ENCODE data around the gene CCDC110. TPM values are rescaled to one million over a fixed set of nuclear protein-coding genes. Genes with fewer than 3 reads are reported as not detected.
A peak's percentile ranks its signal among the peaks of the same experiment; 100 is the strongest.

CCDC110 gene
- total and polyA plus RNA-seq, 2 of the 13 experiments (the other 11 are each of a cell fraction or from before 2014, with no cell fraction given), result not detected

GRCh38 chr4:185395956-185396723 is 75.4 kb downstream of the CCDC110 start (continued):
- TF ChIP-seq, protein P1, sequence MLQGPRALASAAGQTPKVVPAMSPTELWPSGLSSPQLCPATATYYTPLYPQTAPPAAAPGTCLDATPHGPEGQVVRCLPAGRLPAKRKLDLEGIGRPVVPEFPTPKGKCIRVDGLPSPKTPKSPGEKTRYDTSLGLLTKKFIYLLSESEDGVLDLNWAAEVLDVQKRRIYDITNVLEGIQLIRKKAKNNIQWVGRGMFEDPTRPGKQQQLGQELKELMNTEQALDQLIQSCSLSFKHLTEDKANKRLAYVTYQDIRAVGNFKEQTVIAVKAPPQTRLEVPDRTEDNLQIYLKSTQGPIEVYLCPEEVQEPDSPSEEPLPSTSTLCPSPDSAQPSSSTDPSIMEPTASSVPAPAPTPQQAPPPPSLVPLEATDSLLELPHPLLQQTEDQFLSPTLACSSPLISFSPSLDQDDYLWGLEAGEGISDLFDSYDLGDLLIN (CRISPR knock-in tag; IDR thresholded peaks at IDR 0.05; ENCODE audit: borderline replicate concordance), result no peak; the same call in 1 of the 2 replicates
- peak; percentile 99 for TF ChIP-seq ATF7-NPFF (CRISPR knock-in tag; IDR thresholded peaks at IDR 0.05; ENCODE audit: low read depth)
- peak; percentile 100 for TF ChIP-seq ZNF749 (CRISPR knock-in tag; IDR thresholded peaks at IDR 0.05; ENCODE audit: borderline replicate concordance)
- TF ChIP-seq MAX (IDR thresholded peaks at IDR 0.05), result peak; percentile 100
- TF ChIP-seq STAT6 (CRISPR knock-in tag; IDR thresholded peaks at IDR 0.05; ENCODE audit: borderline replicate concordance), result peak; percentile 79; the same call in 1 of the 2 replicates
- TF ChIP-seq SPEN (CRISPR knock-in tag; IDR thresholded peaks at IDR 0.05; ENCODE audit: low read depth), result peak; percentile 61; the same call in 1 of the 2 replicates
- TF ChIP-seq, protein P2, sequence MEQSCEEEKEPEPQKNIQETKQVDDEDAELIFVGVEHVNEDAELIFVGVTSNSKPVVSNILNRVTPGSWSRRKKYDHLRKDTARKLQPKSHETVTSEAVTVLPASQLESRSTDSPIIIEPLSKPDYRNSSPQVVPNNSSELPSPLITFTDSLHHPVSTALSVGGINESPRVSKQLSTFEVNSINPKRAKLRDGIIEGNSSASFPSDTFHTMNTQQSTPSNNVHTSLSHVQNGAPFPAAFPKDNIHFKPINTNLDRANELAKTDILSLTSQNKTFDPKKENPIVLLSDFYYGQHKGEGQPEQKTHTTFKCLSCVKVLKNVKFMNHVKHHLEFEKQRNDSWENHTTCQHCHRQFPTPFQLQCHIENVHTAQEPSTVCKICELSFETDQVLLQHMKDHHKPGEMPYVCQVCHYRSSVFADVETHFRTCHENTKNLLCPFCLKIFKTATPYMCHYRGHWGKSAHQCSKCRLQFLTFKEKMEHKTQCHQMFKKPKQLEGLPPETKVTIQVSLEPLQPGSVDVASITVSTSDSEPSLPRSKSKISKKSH (CRISPR knock-in tag; IDR thresholded peaks at IDR 0.05; ENCODE audit: borderline replicate concordance), result peak; percentile 98
- TF ChIP-seq ZMAT5 (CRISPR knock-in tag; IDR thresholded peaks at IDR 0.05; ENCODE audit: borderline replicate concordance, low read depth), result no peak
- TF ChIP-seq KDM6A (CRISPR knock-in tag; IDR thresholded peaks at IDR 0.05; ENCODE audit: low read depth), result 0 out of 2 replicates have a peak, but pooled peaks have one; percentile 11
- peak; percentile 88; the same call in 1 of the 2 replicates for TF ChIP-seq ZNF17 (CRISPR knock-in tag; IDR thresholded peaks at IDR 0.05)
- TF ChIP-seq, protein P3, sequence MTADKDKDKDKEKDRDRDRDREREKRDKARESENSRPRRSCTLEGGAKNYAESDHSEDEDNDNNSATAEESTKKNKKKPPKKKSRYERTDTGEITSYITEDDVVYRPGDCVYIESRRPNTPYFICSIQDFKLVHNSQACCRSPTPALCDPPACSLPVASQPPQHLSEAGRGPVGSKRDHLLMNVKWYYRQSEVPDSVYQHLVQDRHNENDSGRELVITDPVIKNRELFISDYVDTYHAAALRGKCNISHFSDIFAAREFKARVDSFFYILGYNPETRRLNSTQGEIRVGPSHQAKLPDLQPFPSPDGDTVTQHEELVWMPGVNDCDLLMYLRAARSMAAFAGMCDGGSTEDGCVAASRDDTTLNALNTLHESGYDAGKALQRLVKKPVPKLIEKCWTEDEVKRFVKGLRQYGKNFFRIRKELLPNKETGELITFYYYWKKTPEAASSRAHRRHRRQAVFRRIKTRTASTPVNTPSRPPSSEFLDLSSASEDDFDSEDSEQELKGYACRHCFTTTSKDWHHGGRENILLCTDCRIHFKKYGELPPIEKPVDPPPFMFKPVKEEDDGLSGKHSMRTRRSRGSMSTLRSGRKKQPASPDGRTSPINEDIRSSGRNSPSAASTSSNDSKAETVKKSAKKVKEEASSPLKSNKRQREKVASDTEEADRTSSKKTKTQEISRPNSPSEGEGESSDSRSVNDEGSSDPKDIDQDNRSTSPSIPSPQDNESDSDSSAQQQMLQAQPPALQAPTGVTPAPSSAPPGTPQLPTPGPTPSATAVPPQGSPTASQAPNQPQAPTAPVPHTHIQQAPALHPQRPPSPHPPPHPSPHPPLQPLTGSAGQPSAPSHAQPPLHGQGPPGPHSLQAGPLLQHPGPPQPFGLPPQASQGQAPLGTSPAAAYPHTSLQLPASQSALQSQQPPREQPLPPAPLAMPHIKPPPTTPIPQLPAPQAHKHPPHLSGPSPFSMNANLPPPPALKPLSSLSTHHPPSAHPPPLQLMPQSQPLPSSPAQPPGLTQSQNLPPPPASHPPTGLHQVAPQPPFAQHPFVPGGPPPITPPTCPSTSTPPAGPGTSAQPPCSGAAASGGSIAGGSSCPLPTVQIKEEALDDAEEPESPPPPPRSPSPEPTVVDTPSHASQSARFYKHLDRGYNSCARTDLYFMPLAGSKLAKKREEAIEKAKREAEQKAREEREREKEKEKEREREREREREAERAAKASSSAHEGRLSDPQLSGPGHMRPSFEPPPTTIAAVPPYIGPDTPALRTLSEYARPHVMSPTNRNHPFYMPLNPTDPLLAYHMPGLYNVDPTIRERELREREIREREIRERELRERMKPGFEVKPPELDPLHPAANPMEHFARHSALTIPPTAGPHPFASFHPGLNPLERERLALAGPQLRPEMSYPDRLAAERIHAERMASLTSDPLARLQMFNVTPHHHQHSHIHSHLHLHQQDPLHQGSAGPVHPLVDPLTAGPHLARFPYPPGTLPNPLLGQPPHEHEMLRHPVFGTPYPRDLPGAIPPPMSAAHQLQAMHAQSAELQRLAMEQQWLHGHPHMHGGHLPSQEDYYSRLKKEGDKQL (CRISPR knock-in tag; IDR thresholded peaks at IDR 0.05; ENCODE audit: low read depth), result no peak; the same call in 1 of the 2 replicates
- no peak for TF ChIP-seq ZNF282 (IDR thresholded peaks at IDR 0.05; ENCODE audit: partially characterized antibody)
- no peak for TF ChIP-seq ZFP36L2 (CRISPR knock-in tag; IDR thresholded peaks at IDR 0.05)
